T-helper 17 cell (primary cell): ENCODE measurements around the gene MYO5B. TPM values are rescaled to one million over a fixed set of nuclear protein-coding genes. Genes with fewer than 3 reads are reported as not detected.

ENCODE experiments used
- ATAC-seq: fragments of 150-1000 bp; cut with Tn5 transposase; 2 replicates; pipeline ENCODE4 v1.10.0; 2021; ENCODE audit warnings: mild to moderate bottlenecking, moderate library complexity
- DNase-seq, 3 donors: peaks; one replicate each; pipeline versions ENCODE4 v3.0.0 to v3.0.0-alpha.2; 2020 to 2021
- H3K9me3 ChIP-seq: one replicate; pipeline ENCODE4 v1.7.0; 2013; ENCODE audit warnings: low read length, mild to moderate bottlenecking; ENCODE audit not compliant: control insufficient read depth, poor library complexity, severe bottlenecking
- H3K27ac Mint-ChIP-seq: one replicate; pipeline ENCODE4 v1.8.0; 2022; ENCODE audit warnings: mild to moderate bottlenecking, moderate library complexity, mixed read lengths
- H3K27me3 Mint-ChIP-seq: one replicate; pipeline ENCODE4 v1.8.0; 2022; ENCODE audit warnings: mixed read lengths
- H3K36me3 Mint-ChIP-seq: one replicate; pipeline ENCODE4 v1.8.0; 2022; ENCODE audit warnings: low read depth, mixed read lengths
- H3K4me1 Mint-ChIP-seq: one replicate; pipeline ENCODE4 v1.8.0; 2022; ENCODE audit warnings: mild to moderate bottlenecking, mixed read lengths
- H3K4me3 Mint-ChIP-seq: one replicate; pipeline ENCODE4 v1.8.0; 2022; ENCODE audit warnings: mild to moderate bottlenecking, moderate library complexity, mixed read lengths
- total RNA-seq, 4 donors: library from RNA in 2 of 4; stranded (reverse) in 2 of 4; gene quantifications; one replicate each; pipeline ENCODE4 v1.2.3 and lab custom pipeline; 2022 to 2026

The MYO5B gene
- total RNA-seq, 2 donors from 2014 or later: 0.12 TPM; not detected in 1

- H3K9me3 ChIP-seq: no peaks in the 10 kb centered on the region
- no peak overlapping the region for H3K27ac Mint-ChIP-seq
Measured at GRCh38 chr18:49970319-49970718, 224.6 kb downstream of the MYO5B start.

GRCh38 chr18:49968644-49969309, 226.2 kb downstream of the MYO5B start:
- DNase-seq (no peak), ATAC-seq (no peak)
- H3K27ac Mint-ChIP-seq: no peak overlapping the region
- no peaks in the 10 kb centered on the region for H3K36me3 Mint-ChIP-seq
- H3K9me3 ChIP-seq: no peaks in the 10 kb centered on the region
- H3K4me1 Mint-ChIP-seq: peaks cover 4% of the 10 kb centered on the region
- no peak overlapping the region for H3K4me3 Mint-ChIP-seq
- H3K27me3 Mint-ChIP-seq: peaks cover 29% of the 10 kb centered on the region

More at GRCh38 chr18:49970319-49970718, 224.6 kb downstream of the MYO5B start:
- H3K27me3 Mint-ChIP-seq: peaks cover 34% of the 10 kb centered on the region
- no peak for DNase-seq
- no peaks in the 10 kb centered on the region for H3K36me3 Mint-ChIP-seq
- ATAC-seq: no peak
- peaks cover 4% of the 10 kb centered on the region for H3K4me1 Mint-ChIP-seq
- H3K4me3 Mint-ChIP-seq: no peak overlapping the region

- DNase-seq (no peak), ATAC-seq (no peak)
- Mint-ChIP-seq H3K4me1 (peaks cover 4% of the 10 kb centered on the region), H3K4me3 (no peak overlapping the region), H3K36me3 (no peaks in the 10 kb centered on the region), H3K27me3 (peaks cover 22% of the 10 kb centered on the region), H3K27ac (no peak overlapping the region)
- H3K9me3 ChIP-seq: no peaks in the 10 kb centered on the region
Measured at GRCh38 chr18:49967636-49968313, 227.2 kb downstream of the MYO5B start.

GRCh38 chr18:49967171-49967570, 227.8 kb downstream of the MYO5B start:
- Mint-ChIP-seq H3K36me3 (no peaks in the 10 kb centered on the region), H3K27me3 (peaks cover 24% of the 10 kb centered on the region), H3K4me3 (no peak overlapping the region), H3K27ac (no peak overlapping the region), H3K4me1 (peaks cover 4% of the 10 kb centered on the region)
- DNase-seq (no peak), ATAC-seq (no peak)
- no peaks in the 10 kb centered on the region for H3K9me3 ChIP-seq

- H3K9me3 ChIP-seq: no peaks in the 10 kb centered on the region
- no peak for DNase-seq
- Mint-ChIP-seq H3K36me3 (no peaks in the 10 kb centered on the region), H3K27ac (no peak overlapping the region), H3K4me1 (peaks cover 3% of the 10 kb centered on the region), H3K27me3 (peaks cover 28% of the 10 kb centered on the region), H3K4me3 (no peak overlapping the region)
- ATAC-seq: no peak
Measured at GRCh38 chr18:49966090-49966489, 228.9 kb downstream of the MYO5B start.

GRCh38 chr18:49963217-49963616, 231.7 kb downstream of the MYO5B start:
- no peak for DNase-seq
- H3K9me3 ChIP-seq: no peaks in the 10 kb centered on the region
- Mint-ChIP-seq H3K27ac (no peak overlapping the region), H3K27me3 (peaks cover 42% of the 10 kb centered on the region), H3K4me3 (no peak overlapping the region), H3K4me1 (peaks cover 14% of the 10 kb centered on the region), H3K36me3 (no peaks in the 10 kb centered on the region)
- no peak for ATAC-seq

- Mint-ChIP-seq H3K4me3 (no peak overlapping the region), H3K27me3 (peaks cover 53% of the 10 kb centered on the region), H3K4me1 (peaks cover 14% of the 10 kb centered on the region), H3K27ac (no peak overlapping the region), H3K36me3 (peaks cover 2% of the 10 kb centered on the region)
- H3K9me3 ChIP-seq: no peaks in the 10 kb centered on the region
- DNase-seq (no peak), ATAC-seq (no peak)
Measured at GRCh38 chr18:49961271-49961670, 233.7 kb downstream of the MYO5B start.

GRCh38 chr18:49960376-49960775, 234.6 kb downstream of the MYO5B start:
- no peak for DNase-seq
- Mint-ChIP-seq H3K36me3 (peaks cover 2% of the 10 kb centered on the region), H3K4me3 (no peak overlapping the region), H3K27ac (no peak overlapping the region), H3K27me3 (peaks cover 58% of the 10 kb centered on the region), H3K4me1 (peaks cover 14% of the 10 kb centered on the region)
- no peaks in the 10 kb centered on the region for H3K9me3 ChIP-seq
- no peak for ATAC-seq

- H3K4me3 Mint-ChIP-seq: peak overlapping the region; percentile 4
- ATAC-seq (peak; percentile 28), DNase-seq (no peak)
- peak overlapping the region; percentile 22 for H3K27ac Mint-ChIP-seq
- peaks cover 2% of the 10 kb centered on the region for H3K36me3 Mint-ChIP-seq
- H3K9me3 ChIP-seq: no peaks in the 10 kb centered on the region
- peaks cover 66% of the 10 kb centered on the region for H3K27me3 Mint-ChIP-seq
- peaks cover 14% of the 10 kb centered on the region for H3K4me1 Mint-ChIP-seq
Measured at GRCh38 chr18:49959176-49959575, 235.8 kb downstream of the MYO5B start.

GRCh38 chr18:49955263-49955662, 239.7 kb downstream of the MYO5B start:
- H3K9me3 ChIP-seq: no peaks in the 10 kb centered on the region
- Mint-ChIP-seq H3K36me3 (peaks cover 2% of the 10 kb centered on the region), H3K27me3 (peaks cover 65% of the 10 kb centered on the region), H3K4me1 (peaks cover 16% of the 10 kb centered on the region), H3K27ac (no peak overlapping the region), H3K4me3 (no peak overlapping the region)
- DNase-seq (no peak), ATAC-seq (no peak)

- Mint-ChIP-seq H3K27ac (no peak overlapping the region), H3K4me1 (peaks cover 12% of the 10 kb centered on the region), H3K36me3 (peaks cover 2% of the 10 kb centered on the region), H3K27me3 (peaks cover 50% of the 10 kb centered on the region), H3K4me3 (no peak overlapping the region)
- ATAC-seq (no peak), DNase-seq (no peak)
- H3K9me3 ChIP-seq: no peaks in the 10 kb centered on the region
Measured at GRCh38 chr18:49953391-49953790, 241.6 kb downstream of the MYO5B start.

GRCh38 chr18:49949951-49950395, 245.0 kb downstream of the MYO5B start:
- DNase-seq (no peak), ATAC-seq (peak; percentile 52)
- H3K36me3 Mint-ChIP-seq: no peaks in the 10 kb centered on the region
- H3K4me1 Mint-ChIP-seq: peaks cover 13% of the 10 kb centered on the region
- H3K9me3 ChIP-seq: no peaks in the 10 kb centered on the region
- peak overlapping the region; percentile 66 for H3K27ac Mint-ChIP-seq
- peaks cover 28% of the 10 kb centered on the region for H3K27me3 Mint-ChIP-seq
- peak overlapping the region; percentile 69 for H3K4me3 Mint-ChIP-seq

- Mint-ChIP-seq H3K4me3 (no peak overlapping the region), H3K27me3 (peaks cover 28% of the 10 kb centered on the region), H3K4me1 (peaks cover 17% of the 10 kb centered on the region), H3K27ac (no peak overlapping the region), H3K36me3 (no peaks in the 10 kb centered on the region)
- H3K9me3 ChIP-seq: no peaks in the 10 kb centered on the region
- no peak for DNase-seq
- no peak for ATAC-seq
Measured at GRCh38 chr18:49948975-49949374, 246.0 kb downstream of the MYO5B start.

- Mint-ChIP-seq H3K27me3 (peaks cover 8% of the 10 kb centered on the region), H3K4me3 (no peak overlapping the region), H3K27ac (no peak overlapping the region), H3K4me1 (peaks cover 5% of the 10 kb centered on the region), H3K36me3 (no peaks in the 10 kb centered on the region)
- no peaks in the 10 kb centered on the region for H3K9me3 ChIP-seq
- DNase-seq (no peak), ATAC-seq (no peak)
Measured at GRCh38 chr18:49944663-49945062, 250.3 kb downstream of the MYO5B start.
